Measurements from ENCODE around the gene TBCA.

Gene TBCA

GRCh38 chr5:77644371-77645157 lies 131.6 kb downstream of the TBCA start:
- in situ Hi-C loops (cut with MboI; ENCODE audit: low sequenced_read_pairs): no loop called here

- in situ Hi-C loops (cut with MboI; ENCODE audit: low sequenced_read_pairs): no loop called here
Measured at GRCh38 chr5:77643654-77644370, 132.3 kb downstream of the TBCA start.

- in situ Hi-C loops (cut with MboI; ENCODE audit: low sequenced_read_pairs): no loop called here
Measured at GRCh38 chr5:77642738-77643653, 133.1 kb downstream of the TBCA start.

- in situ Hi-C loops (cut with MboI; ENCODE audit: low sequenced_read_pairs): no loop called here
Measured at GRCh38 chr5:77641963-77642737, 134.0 kb downstream of the TBCA start.

- in situ Hi-C loops (cut with MboI; ENCODE audit: low sequenced_read_pairs): no loop called here
Measured at GRCh38 chr5:77641397-77641943, 134.7 kb downstream of the TBCA start.

Measured in HL-60/S4 treated with phorbol 12-myristate 13-acetate at 8.2 ng/mL for 4 days and 3 days (cell line).